ENCODE data around the gene CLIP3.

- TF ChIP-seq CTCF (IDR thresholded peaks at IDR 0.05) (no peak), EP300 (IDR thresholded peaks at IDR 0.05) (no peak)
These were observed 19.0 kb upstream of the CLIP3 start for GRCh38 chr19:36051637-36052036.
